ENCODE data around the gene MCFD2.

Gene MCFD2

GRCh38 chr2:46947841-46948240 is 32.2 kb upstream of the MCFD2 start:
- no peak for DNase-seq
- TF ChIP-seq GATA1 (IDR thresholded peaks at IDR 0.05; ENCODE audit: low read depth, low read length) (no peak), POLR2A (IDR thresholded peaks at IDR 0.05; ENCODE audit: low read length) (no peak)

DNA sequence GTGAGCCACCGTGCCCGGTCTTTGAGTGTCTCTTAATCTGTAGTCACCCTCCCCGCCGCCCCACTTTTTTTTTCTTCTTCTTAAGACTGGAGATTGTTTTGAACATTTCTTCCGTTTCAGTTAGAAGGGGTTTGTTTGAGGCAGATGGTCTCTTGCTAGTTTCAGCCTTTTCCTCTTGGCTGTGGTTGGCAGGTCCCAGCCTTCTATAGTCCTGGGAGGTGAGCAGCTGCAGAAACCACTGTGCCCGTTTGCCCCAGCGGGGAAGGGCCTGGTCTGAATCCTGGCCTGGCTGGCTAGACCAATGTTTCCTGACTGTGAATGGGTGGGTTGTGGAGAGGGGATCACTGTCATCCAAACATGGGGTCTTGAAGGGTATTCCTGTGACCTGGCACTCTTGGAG is 30.1 kb upstream of the MCFD2 start:
- DNase-seq = no peak
- TF ChIP-seq POLR2A (IDR thresholded peaks at IDR 0.05; ENCODE audit: low read length) (no peak), GATA1 (IDR thresholded peaks at IDR 0.05; ENCODE audit: low read depth, low read length) (no peak)

GRCh38 chr2:46943881-46944798 is 28.5 kb upstream of the MCFD2 start:
- no peak for DNase-seq
- TF ChIP-seq GATA1 (IDR thresholded peaks at IDR 0.05; ENCODE audit: low read depth, low read length) (no peak), POLR2A (IDR thresholded peaks at IDR 0.05; ENCODE audit: low read length) (no peak)

GRCh38 chr2:46942891-46943626 is 27.5 kb upstream of the MCFD2 start:
- TF ChIP-seq GATA1 (IDR thresholded peaks at IDR 0.05; ENCODE audit: low read depth, low read length) (no peak), POLR2A (IDR thresholded peaks at IDR 0.05; ENCODE audit: low read length) (no peak)
- DNase-seq = no peak

- TF ChIP-seq GATA1 (IDR thresholded peaks at IDR 0.05; ENCODE audit: low read depth, low read length) (no peak), POLR2A (IDR thresholded peaks at IDR 0.05; ENCODE audit: low read length) (no peak)
- DNase-seq = peak; percentile 53 to 58
Measured at GRCh38 chr2:46942143-46942526, 26.5 kb upstream of the MCFD2 start.

DNA sequence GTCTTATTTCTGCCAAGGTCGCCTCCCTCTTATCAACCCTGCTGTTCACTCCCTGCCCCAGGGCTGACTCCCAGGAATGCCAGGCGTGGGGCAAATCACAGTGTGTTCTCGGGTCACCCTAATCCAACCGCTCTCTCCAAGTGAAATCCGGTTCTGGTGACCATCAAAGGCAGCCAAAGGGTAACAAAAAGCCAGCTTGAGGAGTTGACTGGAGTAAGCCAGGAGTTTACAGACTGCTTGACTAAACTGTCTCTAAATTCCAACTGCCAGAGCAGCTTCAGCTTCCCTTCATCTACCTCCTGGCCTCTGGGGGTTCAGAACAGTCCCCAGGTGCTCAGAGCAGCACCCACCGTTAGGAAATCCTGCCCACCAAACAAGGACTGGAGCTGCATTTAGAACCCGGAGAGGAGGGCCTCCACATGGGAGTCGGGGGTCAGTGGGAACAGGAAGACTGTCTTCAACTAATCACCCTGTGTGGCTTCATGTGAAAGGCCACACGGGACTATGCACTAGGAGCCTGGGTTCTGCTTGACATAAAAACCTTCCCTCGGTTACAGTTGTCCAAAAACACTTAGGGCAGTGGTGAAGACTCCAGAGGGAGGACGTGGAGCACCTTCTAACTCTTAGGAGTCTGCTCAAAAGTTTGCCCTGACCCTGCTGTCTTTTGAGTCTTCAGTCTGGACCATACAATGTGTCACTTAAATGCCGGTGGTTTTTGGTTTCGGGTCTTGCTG is 24.2 kb upstream of the MCFD2 start:
- peak in 1 of 2 experiments; percentile 30 for DNase-seq
- no peak for TF ChIP-seq GATA1 (IDR thresholded peaks at IDR 0.05; ENCODE audit: low read depth, low read length)
- no peak for TF ChIP-seq POLR2A (IDR thresholded peaks at IDR 0.05; ENCODE audit: low read length)

DNA sequence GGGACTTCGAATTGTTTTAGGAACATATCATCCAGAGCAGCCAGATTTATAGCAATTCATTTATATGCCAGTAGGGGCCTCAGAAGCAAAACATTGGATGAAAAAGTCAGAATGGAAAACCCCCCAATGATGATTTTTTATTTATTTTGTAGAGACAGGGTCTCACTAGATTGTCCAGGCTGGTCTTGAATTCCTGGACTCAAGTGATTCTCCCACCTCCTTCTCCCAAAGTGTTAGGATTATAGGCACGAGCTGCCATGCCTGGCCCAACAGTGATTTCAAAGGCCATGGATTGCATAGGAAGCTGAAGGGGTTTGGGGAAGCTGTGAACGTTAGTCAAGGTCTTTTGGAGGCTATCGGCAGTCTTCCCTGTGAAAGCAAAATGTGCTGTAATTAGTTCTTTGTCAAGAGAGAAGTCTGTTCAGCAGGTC is 21.9 kb upstream of the MCFD2 start:
- DNase-seq = no peak
- TF ChIP-seq POLR2A (IDR thresholded peaks at IDR 0.05; ENCODE audit: low read length) (no peak), GATA1 (IDR thresholded peaks at IDR 0.05; ENCODE audit: low read depth, low read length) (no peak)

- no peak for DNase-seq
Measured at GRCh38 chr2:46936566-46936965, 21.0 kb upstream of the MCFD2 start.

DNA sequence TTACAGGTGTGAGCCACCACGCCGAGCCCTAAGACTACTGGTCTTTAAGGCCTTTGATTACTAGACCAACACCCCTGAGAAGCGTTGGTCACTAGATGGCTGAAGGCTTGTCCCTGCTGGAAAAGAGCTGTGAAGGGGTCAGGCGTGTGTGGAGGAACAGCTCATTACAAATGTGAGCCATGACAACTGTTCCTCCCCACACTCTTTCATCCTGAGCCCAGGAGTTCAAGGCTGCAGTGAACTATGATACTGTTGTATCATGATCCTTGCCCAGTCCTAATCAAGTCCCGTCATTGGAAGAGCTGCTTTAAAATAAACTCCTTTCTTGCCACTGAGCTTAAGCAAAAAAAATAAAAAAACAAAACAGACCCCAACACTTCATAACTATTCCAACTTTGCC is 19.5 kb upstream of the MCFD2 start:
- TF ChIP-seq POLR2A (IDR thresholded peaks at IDR 0.05; ENCODE audit: low read length) (no peak), GATA1 (IDR thresholded peaks at IDR 0.05; ENCODE audit: low read depth, low read length) (no peak)
- DNase-seq = no peak

More at GRCh38 chr2:46936566-46936965, 21.0 kb upstream of the MCFD2 start:
- TF ChIP-seq GATA1 (IDR thresholded peaks at IDR 0.05; ENCODE audit: low read depth, low read length) = no peak
- TF ChIP-seq POLR2A (IDR thresholded peaks at IDR 0.05; ENCODE audit: low read length) = no peak

DNA sequence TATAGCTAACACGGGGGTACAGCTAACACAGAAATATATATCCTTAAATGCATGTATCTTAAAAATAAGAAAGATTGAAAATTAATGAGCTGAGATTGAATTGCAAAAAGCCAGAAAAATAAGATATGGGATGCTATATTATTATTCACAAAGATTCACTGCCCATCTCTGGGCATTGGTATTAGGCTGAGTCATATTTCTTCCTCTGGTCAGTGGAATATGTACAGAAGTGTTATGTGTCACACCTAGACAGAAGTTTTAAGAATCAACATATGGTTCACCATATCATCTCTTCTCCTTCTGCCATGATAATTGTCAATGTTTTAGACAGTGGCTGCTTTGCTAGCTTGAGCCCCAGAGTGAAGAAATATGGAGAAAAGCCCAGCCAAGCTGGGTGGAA is 14.0 kb upstream of the MCFD2 start:
- TF ChIP-seq POLR2A (IDR thresholded peaks at IDR 0.05; ENCODE audit: low read length) (no peak), GATA1 (IDR thresholded peaks at IDR 0.05; ENCODE audit: low read depth, low read length) (no peak)

GRCh38 chr2:46926863-46927262 is 11.3 kb upstream of the MCFD2 start:
- no peak for TF ChIP-seq GATA1 (IDR thresholded peaks at IDR 0.05; ENCODE audit: low read depth, low read length)
- TF ChIP-seq POLR2A (IDR thresholded peaks at IDR 0.05; ENCODE audit: low read length) = no peak
- no peak for DNase-seq

More for the DNA sequence above, 14.0 kb upstream of the MCFD2 start:
- DNase-seq = no peak

- no peak for DNase-seq
Measured at GRCh38 chr2:46925474-46926351, 10.1 kb upstream of the MCFD2 start.

DNA sequence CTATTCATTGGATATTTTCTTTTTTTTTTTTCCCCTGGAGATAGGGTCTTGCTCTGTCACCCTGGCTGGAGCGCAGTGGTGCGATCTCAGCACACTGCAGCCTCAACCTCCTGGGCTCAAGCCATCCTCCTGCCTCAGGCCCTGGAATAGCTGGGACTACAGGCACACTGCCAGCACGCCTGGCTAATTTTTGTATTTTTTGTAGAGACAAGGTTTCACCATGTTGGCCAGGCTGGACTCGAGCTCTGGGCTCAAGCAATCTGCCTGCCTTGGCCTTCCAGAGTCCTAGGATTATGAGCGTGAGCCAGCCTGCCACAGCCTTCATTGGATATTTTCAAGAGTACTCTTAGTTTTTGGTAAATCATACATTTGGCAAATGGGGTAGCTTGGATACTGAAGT is 9.0 kb upstream of the MCFD2 start:
- TF ChIP-seq POLR2A (IDR thresholded peaks at IDR 0.05; ENCODE audit: low read length) = no peak
- TF ChIP-seq GATA1 (IDR thresholded peaks at IDR 0.05; ENCODE audit: low read depth, low read length) = no peak
- DNase-seq = no peak

More at GRCh38 chr2:46925474-46926351, 10.1 kb upstream of the MCFD2 start:
- TF ChIP-seq POLR2A (IDR thresholded peaks at IDR 0.05; ENCODE audit: low read length) (no peak), GATA1 (IDR thresholded peaks at IDR 0.05; ENCODE audit: low read depth, low read length) (no peak)
